Lower leg skin (tissue), 4 donors: ENCODE results near the gene RAD51B. TPM values are rescaled to one million over a fixed set of nuclear protein-coding genes. Genes with fewer than 3 reads are reported as not detected.

Source experiments
- DNase-seq, 2 donors: peaks; one replicate each; pipeline ENCODE4 v3.0.0-alpha.2; 2019; ENCODE audit warnings: low spot score in 2 of 2
- H3K4me3 ChIP-seq: fragments of 200-600 bp; sonication (generic); 2 replicates; pipeline ENCODE4 v1.5.1; 2017; ENCODE audit warnings: mild to moderate bottlenecking, low read depth; ENCODE audit not compliant: poor library complexity, severe bottlenecking
- CTCF ChIP-seq, 3 donors: fragments of 450-650 bp; IDR thresholded peaks; one replicate each; pipeline ENCODE4 v1.5.1; 2016; ENCODE audit warnings: antibody characterized with exemption in 3 of 3, mild to moderate bottlenecking in 3 of 3, moderate library complexity in 2 of 3
- POLR2A ChIP-seq, 2 donors: fragments of 450-650 bp; IDR thresholded peaks; one replicate each; pipeline ENCODE4 v1.6.1; 2016 to 2017; ENCODE audit warnings: antibody characterized with exemption in 2 of 2, mild to moderate bottlenecking in 1 of 2, moderate library complexity in 1 of 2
- WGBS, 2 donors: methylation state at CpG; one replicate each; pipeline ENCODE4 v1.1.5; 2018; 5-methylcytosine and 5-hydroxymethylcytosine counted together
- intact Hi-C: fragments of 100-400 bp; cut with DNase I; formaldehyde crosslinking; loops from one replicate; pipeline ENCODE4 v1.15.0; 2023; ENCODE audit warnings: low total_unique reads
- total RNA-seq, 4 donors: library from RNA; depleted of rRNA; stranded (reverse); fragments of >200 nt; gene quantifications; one replicate each; pipeline ENCODE4 v1.1.0, GENCODE V29; 2016

RAD51B gene
- total RNA-seq, 4 donors from 2014 or later: 6.1 to 27.2 (median 13.6) TPM

- no peak for TF ChIP-seq POLR2A (IDR thresholded peaks at IDR 0.05)
- TF ChIP-seq CTCF (IDR thresholded peaks at IDR 0.05): no peak
- intact Hi-C loops: no loop called here
- H3K4me3 ChIP-seq: no peak overlapping the region
- DNase-seq: no peak
These were observed 326.0 kb downstream of the RAD51B start for GRCh38 chr14:68145539-68145938.

DNA sequence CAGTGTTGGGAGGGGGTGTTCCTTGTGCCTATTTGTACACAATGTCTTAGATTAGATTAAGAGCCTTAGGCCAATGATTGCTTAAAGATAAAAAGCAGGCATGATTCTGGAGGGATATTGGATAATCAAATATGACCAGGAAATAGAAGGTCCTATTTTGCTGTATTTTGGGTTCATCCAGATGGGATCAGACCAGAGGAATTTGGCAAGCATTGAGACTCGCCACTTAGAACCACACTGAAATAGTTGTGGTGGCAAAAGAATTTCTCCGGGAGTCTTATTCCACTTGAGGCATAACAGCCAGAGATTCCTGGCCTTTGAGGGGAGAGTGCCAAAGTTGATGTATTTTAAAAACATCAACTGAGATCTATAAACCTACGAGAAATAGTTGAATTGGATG lies 327.2 kb downstream of the RAD51B start:
- WGBS, 2 donors: 24 to 34% methylated on average over 3 of the region's 3 CpGs
- intact Hi-C loops: no loop called here
- no peak overlapping the region for H3K4me3 ChIP-seq
- no peak for DNase-seq
- no peak for TF ChIP-seq POLR2A (IDR thresholded peaks at IDR 0.05)
- no peak for TF ChIP-seq CTCF (IDR thresholded peaks at IDR 0.05)

DNA sequence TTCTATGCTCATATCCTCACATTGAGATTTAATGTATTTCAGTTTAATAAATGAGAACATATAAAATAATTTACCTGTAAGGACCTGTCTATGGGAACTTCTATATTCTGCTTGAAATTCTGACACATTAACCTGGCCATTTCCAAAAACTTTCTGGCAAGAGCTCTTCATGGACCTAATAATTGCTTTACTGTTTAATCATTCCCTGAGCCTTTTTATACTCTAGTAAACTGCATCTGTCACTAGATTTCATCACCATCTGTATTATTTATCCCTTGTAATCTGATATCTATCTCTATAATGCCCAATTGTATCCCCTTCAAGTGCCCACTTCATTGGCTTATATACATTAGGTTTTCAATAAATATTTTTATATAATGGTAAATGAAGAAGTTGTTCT lies 327.7 kb downstream of the RAD51B start:
- intact Hi-C loops: no loop called here
- TF ChIP-seq POLR2A (IDR thresholded peaks at IDR 0.05) (no peak), CTCF (IDR thresholded peaks at IDR 0.05) (no peak)
- no peak overlapping the region for H3K4me3 ChIP-seq
- DNase-seq: no peak

DNA sequence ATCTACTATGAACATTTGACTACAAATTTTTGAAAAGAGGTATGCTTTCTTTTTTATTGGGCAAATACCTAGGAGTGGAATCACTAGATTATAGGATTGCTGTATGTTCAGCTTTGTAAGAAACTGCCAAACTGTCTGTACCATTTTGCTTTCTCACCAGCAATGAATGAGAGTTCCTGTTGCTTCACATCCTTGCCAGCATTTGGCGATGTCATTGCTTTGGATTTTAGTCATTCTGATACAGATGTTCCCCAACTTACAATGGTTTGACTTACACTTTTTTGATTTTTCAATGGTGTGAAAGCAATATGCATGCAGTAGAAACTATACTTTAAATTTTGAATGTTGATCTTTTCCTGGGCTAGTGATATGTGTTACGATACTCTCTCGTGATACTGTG lies 328.7 kb downstream of the RAD51B start:
- 96 to 100% methylated on average over 3 of the region's 3 CpGs for WGBS, 2 donors

GRCh38 chr14:68148763-68149162 lies 329.2 kb downstream of the RAD51B start:
- intact Hi-C loops: no loop called here
- TF ChIP-seq POLR2A (IDR thresholded peaks at IDR 0.05) (no peak), CTCF (IDR thresholded peaks at IDR 0.05) (no peak)
- DNase-seq: no peak
- H3K4me3 ChIP-seq: no peak overlapping the region

More for the DNA sequence above, 328.7 kb downstream of the RAD51B start:
- TF ChIP-seq CTCF (IDR thresholded peaks at IDR 0.05) (no peak), POLR2A (IDR thresholded peaks at IDR 0.05) (no peak)
- no peak for DNase-seq
- intact Hi-C loops: no loop called here
- no peak overlapping the region for H3K4me3 ChIP-seq

DNA sequence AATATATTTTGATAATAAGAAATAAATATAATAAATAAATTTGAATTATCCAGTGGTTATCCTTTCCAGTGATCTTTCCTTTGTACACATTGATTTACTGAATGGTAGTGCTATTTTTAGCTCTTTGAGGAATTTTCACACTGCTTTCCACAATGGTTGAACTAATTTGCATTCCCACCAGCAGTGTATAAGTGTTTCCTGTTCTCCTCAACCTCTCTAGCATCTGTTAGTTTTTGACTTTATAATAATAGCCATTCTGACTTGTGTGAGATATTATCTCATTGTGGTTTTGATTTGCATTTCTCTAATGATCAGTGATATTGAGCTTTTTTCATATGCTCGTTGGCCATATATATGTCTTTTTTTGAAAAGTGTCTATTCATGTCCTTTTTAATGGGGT lies 333.7 kb downstream of the RAD51B start:
- DNase-seq: no peak
- TF ChIP-seq CTCF (IDR thresholded peaks at IDR 0.05) (no peak), POLR2A (IDR thresholded peaks at IDR 0.05) (no peak)
- no peak overlapping the region for H3K4me3 ChIP-seq
- intact Hi-C loops: no loop called here
- 81 to 91% methylated on average over 1 of the region's 1 CpG for WGBS, 2 donors
